ENCODE results near the gene OXNAD1. TPM values are rescaled to one million over a fixed set of nuclear protein-coding genes. Genes with fewer than 3 reads are reported as not detected.

OXNAD1 gene
- polyA plus RNA-seq, 1 of the 3 experiments (the other 2 are of a cell fraction) = 6.9 TPM

GRCh38 chr3:16258866-16259265 lies 6.1 kb upstream of the OXNAD1 start:
- peaks cover 37% of the 10 kb centered on the region for H3K79me2 ChIP-seq (ENCODE audit: insufficient read depth)
- no peaks in the 10 kb centered on the region for H4K20me1 ChIP-seq (ENCODE audit: insufficient read depth)
- H3K4me3 ChIP-seq (ENCODE audit: low read depth in 2 of 2, low read length in 1 of 2) = no peak overlapping the region
- H3K4me1 ChIP-seq (ENCODE audit: control insufficient read depth in 1 of 2, insufficient read depth in 2 of 2, low read depth in 1 of 2, low read length in 1 of 2) = peaks cover 0 to 3% of the 10 kb centered on the region in 2 experiments; a peak in 3 of 4 replicates
- H3K9ac ChIP-seq = no peak overlapping the region
- WGBS (ENCODE audit: low lambda C conversion rate) = 95% methylated on average over 1 of the region's 1 CpG
- H3K9me2 ChIP-seq = no peaks in the 10 kb centered on the region
- ChIA-PET CTCF (interaction anchor here (1.2 to 2.4 kb wide), 4 partner anchors 9 to 1056 kb away, joined by 3 to 8 read pairs (median 4); no protein-coding TSS in a partner anchor), POLR2A (no interaction called here)
- H3K27ac ChIP-seq (ENCODE audit: low read depth in 2 of 2, low read length in 1 of 2) = no peak overlapping the region
- H3K4me2 ChIP-seq = no peak overlapping the region
- peaks cover 5% of the 10 kb centered on the region for H3F3A ChIP-seq (replicated peaks; ENCODE audit: insufficient read depth)
- H3K27me3 ChIP-seq (ENCODE audit: insufficient read depth) = no peaks in the 10 kb centered on the region
- H3K9me3 ChIP-seq = no peaks in the 10 kb centered on the region
- no peak for DNase-seq
- H2AFZ ChIP-seq (ENCODE audit: low read depth) = no peak overlapping the region
- H3K36me3 ChIP-seq (replicated peaks in 1 of 2; ENCODE audit: control insufficient read depth in 1 of 2, insufficient read depth in 2 of 2, low read length in 1 of 2) = peaks cover 44% of the 10 kb centered on the region in 2 experiments
- no peak for TF ChIP-seq USF1 (IDR thresholded peaks at IDR 0.05; ENCODE audit: borderline replicate concordance, low read depth)
- TF ChIP-seq USF2 (IDR thresholded peaks at IDR 0.05; ENCODE audit: borderline replicate concordance, low read depth, low read length) = no peak
- TF ChIP-seq PBX3 (IDR thresholded peaks at IDR 0.05) = no peak
- no peak for TF ChIP-seq RCOR1 (IDR thresholded peaks at IDR 0.05; ENCODE audit: low read length)
- no peak for TF ChIP-seq SMC3 (IDR thresholded peaks at IDR 0.05; ENCODE audit: low read depth, low read length)
- TF ChIP-seq POLR2AphosphoS5 (IDR thresholded peaks at IDR 0.05; ENCODE audit: low read depth, low read length) = no peak
- no peak for TF ChIP-seq MEF2A (IDR thresholded peaks at IDR 0.05; ENCODE audit: borderline replicate concordance, low read depth)
- no peak for TF ChIP-seq IRF3 (IDR thresholded peaks at IDR 0.05; ENCODE audit: low read depth, low read length)
- no peak for TF ChIP-seq NFIC (IDR thresholded peaks at IDR 0.05; ENCODE audit: borderline replicate concordance)
- TF ChIP-seq GATA2 (CRISPR knock-in tag; IDR thresholded peaks at IDR 0.05) = no peak
- TF ChIP-seq FOSL2 (IDR thresholded peaks at IDR 0.05; ENCODE audit: borderline replicate concordance, low read depth) = no peak

GRCh38 chr3:16260046-16260445 lies 5.0 kb upstream of the OXNAD1 start:
- ChIA-PET CTCF (interaction anchor here (1.2 to 2.4 kb wide), 3 partner anchors 9 to 30 kb away, joined by 3 to 8 read pairs (median 4); no protein-coding TSS in a partner anchor), POLR2A (no interaction called here)
- peaks cover 44% of the 10 kb centered on the region in 2 experiments for H3K36me3 ChIP-seq (replicated peaks in 1 of 2; ENCODE audit: control insufficient read depth in 1 of 2, insufficient read depth in 2 of 2, low read length in 1 of 2)
- peaks cover 0 to 3% of the 10 kb centered on the region in 2 experiments; a peak in 3 of 4 replicates for H3K4me1 ChIP-seq (ENCODE audit: control insufficient read depth in 1 of 2, insufficient read depth in 2 of 2, low read depth in 1 of 2, low read length in 1 of 2)
- no peaks in the 10 kb centered on the region for H3K27me3 ChIP-seq (ENCODE audit: insufficient read depth)
- H3K27ac ChIP-seq (ENCODE audit: low read depth in 2 of 2, low read length in 1 of 2) = no peak overlapping the region
- DNase-seq = no peak
- H3F3A ChIP-seq (replicated peaks; ENCODE audit: insufficient read depth) = peaks cover 5% of the 10 kb centered on the region
- no peak overlapping the region for H3K4me2 ChIP-seq
- H4K20me1 ChIP-seq (ENCODE audit: insufficient read depth) = no peaks in the 10 kb centered on the region
- H3K79me2 ChIP-seq (ENCODE audit: insufficient read depth) = peaks cover 45% of the 10 kb centered on the region
- no peaks in the 10 kb centered on the region for H3K9me2 ChIP-seq
- H3K9me3 ChIP-seq = no peaks in the 10 kb centered on the region
- TF ChIP-seq RFX5 (IDR thresholded peaks at IDR 0.05; ENCODE audit: low read length) (no peak), EP300 (IDR thresholded peaks at IDR 0.05; ENCODE audit: borderline replicate concordance in 1 of 2, low read depth in 1 of 2, low read length in 1 of 2) (no peak), NRF1 (IDR thresholded peaks at IDR 0.05; ENCODE audit: low read depth, low read length) (no peak), MAX (IDR thresholded peaks at IDR 0.05; ENCODE audit: low read depth) (no peak), JUND (IDR thresholded peaks at IDR 0.05) (no peak), CTCF (IDR thresholded peaks at IDR 0.05) (no peak), NFIC (IDR thresholded peaks at IDR 0.05; ENCODE audit: borderline replicate concordance) (no peak)
- 97% methylated on average over 1 of the region's 1 CpG for WGBS (ENCODE audit: low lambda C conversion rate)
- H3K4me3 ChIP-seq (ENCODE audit: low read depth in 2 of 2, low read length in 1 of 2) = no peak overlapping the region
- H2AFZ ChIP-seq (ENCODE audit: low read depth) = no peak overlapping the region
- no peak overlapping the region for H3K9ac ChIP-seq
